Kidney (tissue), 14 donors: ENCODE measurements around the gene FBXL20. TPM values are rescaled to one million over a fixed set of nuclear protein-coding genes. Genes with fewer than 3 reads are reported as not detected.

Experiments used
- DNase-seq, 5 donors: peaks; one replicate each; pipeline ENCODE4 v3.0.0-alpha.2; 2013 to 2020
- FAIRE-seq: peaks from 2 replicates; lab custom pipeline; 2012; peaks lifted over from hg19 to GRCh38; lab: Jason Lieb, UNC
- H3K27ac ChIP-seq, 2 donors: one replicate each; pipeline ENCODE4 v1.7.0; 2013; ENCODE audit warnings: low read depth in 2 of 2, low read length in 2 of 2, inconsistent platforms in 1 of 2
- H3K27me3 ChIP-seq: one replicate; pipeline ENCODE4 v1.7.1; 2013; ENCODE audit warnings: low read length, inconsistent platforms; ENCODE audit not compliant: control insufficient read depth, insufficient read depth
- H3K36me3 ChIP-seq, 3 donors: one replicate each; pipeline versions ENCODE4 v1.7.0 to v1.7.1; 2013; ENCODE audit warnings: low read length in 3 of 3, control low read depth in 1 of 3, inconsistent platforms in 1 of 3; ENCODE audit not compliant: insufficient read depth in 3 of 3, control insufficient read depth in 2 of 3
- H3K4me1 ChIP-seq, 3 donors: one replicate each; pipeline versions ENCODE4 v1.7.0 to v1.7.1; 2013; ENCODE audit warnings: low read length in 3 of 3, inconsistent platforms in 1 of 3, low read depth in 1 of 3; ENCODE audit not compliant: control insufficient read depth in 2 of 3, insufficient read depth in 2 of 3
- H3K4me3 ChIP-seq, 3 donors: one replicate each; pipeline versions ENCODE4 v1.7.0 to v1.8.1; 2013; ENCODE audit warnings: low read length in 3 of 3, control low read depth in 1 of 3, inconsistent platforms in 1 of 3
- H3K9ac ChIP-seq, 3 donors: one replicate each; pipeline versions ENCODE4 v1.7.0 to v1.7.1; 2013; ENCODE audit warnings: low read length in 3 of 3, control low read depth in 1 of 3, inconsistent platforms in 1 of 3
- H3K9me3 ChIP-seq, 3 donors: one replicate each; pipeline versions ENCODE4 v1.7.0 to v1.7.1; 2013; ENCODE audit warnings: low read length in 3 of 3, control low read depth in 1 of 3, inconsistent platforms in 1 of 3; ENCODE audit not compliant: control insufficient read depth in 2 of 3, insufficient read depth in 1 of 3
- CTCF ChIP-seq: IDR thresholded peaks from 3 replicates; pipeline ENCODE4 v1.5.1; 2012; ENCODE audit warnings: mild to moderate bottlenecking, moderate library complexity, borderline replicate concordance; ENCODE audit not compliant: insufficient read depth; ENCODE audit errors: extremely low read depth
- intact Hi-C: fragments of 100-400 bp; cut with DNase I; formaldehyde crosslinking; loops from one replicate; pipeline ENCODE4 v1.11.1; 2022
- polyA plus RNA-seq: library from polyadenylated mRNA; stranded (reverse); fragments of 350-450 nt; fragmentation: Illumina TruSeq; extraction: RNeasy Lipid Tissue Mini Kit (QIAGEN cat#74804); gene quantifications from one replicate; pipeline ENCODE4 v1.2.3, GENCODE V29; 2014; ENCODE audit warnings: low read depth, low replicate concordance; ENCODE audit not compliant: insufficient read depth
- total RNA-seq: library from RNA; stranded (reverse); fragmentation: NEBNext Ultra II Directional; extraction: Animal tissue kit (Norgen Biotek cat#: 25700); gene quantifications from one replicate; pipeline ENCODE4 v1.2.1, GENCODE V29; 2021
- donor health status: control.
- donor health status: control.
- donor health status: control.
- donor health status: control.
- donor health status: control.
- donor health status: DM: yes; HTN: yes; CAD: no.
- donor health status: Normal renal cell carcinoma (clear cell type).

FBXL20 gene
- total and polyA plus RNA-seq, 2 donors from 2014 or later: 3.2 to 16.1 TPM

- DNase-seq (no peak), FAIRE-seq (no peak)
- Histone ChIP-seq H3K4me1 (peaks cover 0 to 4% (median 0%) of the 10 kb centered on the region in 3 donors), H3K27me3 (no peaks in the 10 kb centered on the region), H3K27ac (no peak overlapping the region), H3K9me3 (no peaks in the 10 kb centered on the region), H3K4me3 (no peak overlapping the region), H3K9ac (no peak overlapping the region), H3K36me3 (no peaks in the 10 kb centered on the region)
- TF ChIP-seq CTCF: no peak
- intact Hi-C loops: no loop called here
Measured at GRCh38 chr17:39364236-39365025, 37.0 kb downstream of the FBXL20 start.

GRCh38 chr17:39361064-39361463, 40.4 kb downstream of the FBXL20 start:
- Histone ChIP-seq H3K27me3 (no peaks in the 10 kb centered on the region), H3K27ac (no peak overlapping the region), H3K9ac (no peak overlapping the region), H3K36me3 (no peaks in the 10 kb centered on the region), H3K4me1 (peaks cover 0 to 4% (median 0%) of the 10 kb centered on the region in 3 donors), H3K9me3 (no peaks in the 10 kb centered on the region), H3K4me3 (no peak overlapping the region)
- no peak for FAIRE-seq
- no peak for TF ChIP-seq CTCF
- no peak for DNase-seq
- intact Hi-C loops: no loop called here

GRCh38 chr17:39360537-39360936, 40.9 kb downstream of the FBXL20 start:
- Histone ChIP-seq H3K27ac (no peak overlapping the region), H3K4me3 (no peak overlapping the region), H3K4me1 (peaks cover 0 to 4% (median 0%) of the 10 kb centered on the region in 3 donors), H3K36me3 (no peaks in the 10 kb centered on the region), H3K9ac (no peak overlapping the region), H3K27me3 (no peaks in the 10 kb centered on the region), H3K9me3 (no peaks in the 10 kb centered on the region)
- intact Hi-C loops: no loop called here
- FAIRE-seq (no peak), DNase-seq (no peak)
- no peak for TF ChIP-seq CTCF
